ENCODE results near the gene DCP2. TPM values are rescaled to one million over a fixed set of nuclear protein-coding genes. Genes with fewer than 3 reads are reported as not detected.

DCP2 gene
- total RNA-seq, 4 donors from 2014 or later, result 15.7 to 26.7 (median 17.7) TPM

GRCh38 chr5:112971276-112971675, 5.3 kb upstream of the DCP2 start:
- TF ChIP-seq CTCF (IDR thresholded peaks at IDR 0.05) (no peak), POLR2AphosphoS5 (IDR thresholded peaks at IDR 0.05) (no peak)
- no peaks in the 10 kb centered on the region for H3K36me3 ChIP-seq
- 97% methylated on average over 4 of the region's 4 CpGs for WGBS
- intact Hi-C loops (cut with DNase I), result no loop called here
- no peaks in the 10 kb centered on the region for H3K27me3 ChIP-seq
- H3K4me1 ChIP-seq, result peaks cover 5 to 6% (median 6%) of the 10 kb centered on the region in 4 donors
- no peak overlapping the region for H3K4me3 ChIP-seq
- no peaks in the 10 kb centered on the region for H3K9me3 ChIP-seq
- H3K27ac ChIP-seq (replicated peaks in 1 of 4), result no peak overlapping the region
- no peak for DNase-seq (ENCODE audit: extremely low spot score)

GRCh38 chr5:112973036-112973435, 3.6 kb upstream of the DCP2 start:
- intact Hi-C loops (cut with DNase I), result no loop called here
- Histone ChIP-seq H3K27ac (replicated peaks in 1 of 4) (no peak overlapping the region), H3K36me3 (no peaks in the 10 kb centered on the region), H3K9me3 (no peaks in the 10 kb centered on the region), H3K4me3 (no peak overlapping the region), H3K4me1 (peaks cover 8 to 13% (median 10%) of the 10 kb centered on the region in 4 donors), H3K27me3 (no peaks in the 10 kb centered on the region)
- TF ChIP-seq POLR2A (IDR thresholded peaks at IDR 0.05; ENCODE audit: low read depth), result no peak
- TF ChIP-seq CTCF (IDR thresholded peaks at IDR 0.05), result no peak
- TF ChIP-seq POLR2AphosphoS5 (IDR thresholded peaks at IDR 0.05), result no peak
- TF ChIP-seq EP300 (IDR thresholded peaks at IDR 0.05), result no peak
- 81% methylated on average over 1 of the region's 1 CpG for WGBS
- no peak for DNase-seq (ENCODE audit: extremely low spot score)

DNA sequence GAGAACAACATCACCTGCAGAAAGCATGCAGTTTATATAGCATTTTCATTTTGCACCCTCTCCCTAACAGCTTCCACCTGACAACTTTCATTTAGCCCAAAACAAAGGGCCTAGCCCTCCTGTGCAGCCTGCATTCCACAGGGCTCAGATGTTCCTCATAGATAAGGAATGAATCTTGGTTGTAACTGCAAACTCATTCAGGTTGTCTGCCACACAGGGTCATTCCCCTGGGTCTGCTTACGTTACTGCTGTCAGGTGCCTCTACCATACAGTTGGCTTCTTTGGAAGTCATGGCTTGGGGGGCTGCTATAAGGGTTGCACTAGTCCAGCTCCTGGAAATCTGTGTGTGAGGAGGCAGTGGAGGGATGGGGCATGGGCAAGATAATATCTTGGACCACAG, 2.7 kb upstream of the DCP2 start:
- TF ChIP-seq CTCF (IDR thresholded peaks at IDR 0.05) (no peak), POLR2AphosphoS5 (IDR thresholded peaks at IDR 0.05) (no peak), EP300 (IDR thresholded peaks at IDR 0.05) (no peak), POLR2A (IDR thresholded peaks at IDR 0.05; ENCODE audit: low read depth) (no peak)
- DNase-seq (ENCODE audit: extremely low spot score), result no peak
- H3K4me3 ChIP-seq, result no peak overlapping the region
- intact Hi-C loops (cut with DNase I), result no loop called here
- peaks cover 13 to 21% (median 18%) of the 10 kb centered on the region in 4 donors for H3K4me1 ChIP-seq
- H3K9me3 ChIP-seq, result no peaks in the 10 kb centered on the region
- 78% methylated on average over 1 of the region's 1 CpG for WGBS
- H3K36me3 ChIP-seq, result no peaks in the 10 kb centered on the region
- H3K27ac ChIP-seq (replicated peaks in 1 of 4), result no peak overlapping the region
- H3K27me3 ChIP-seq, result no peaks in the 10 kb centered on the region

DNA sequence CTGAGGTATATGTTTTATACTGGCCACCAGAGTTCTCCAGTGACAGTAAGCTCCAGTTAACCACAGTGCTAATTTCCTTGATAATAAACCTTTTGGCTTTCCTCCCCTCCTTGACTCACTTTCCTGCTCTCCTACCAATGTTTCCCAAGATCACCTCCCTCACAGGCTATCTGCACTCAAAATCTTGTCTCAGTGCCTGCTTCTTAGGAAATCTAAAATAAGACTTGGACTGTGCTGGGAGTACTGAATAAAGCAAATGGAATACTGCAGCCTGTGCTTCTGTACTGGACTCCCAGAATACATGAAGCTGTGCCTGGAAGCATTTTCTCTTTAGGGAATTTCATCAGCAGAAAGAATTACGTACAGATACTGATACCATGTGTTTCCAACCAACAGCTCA, 1.7 kb upstream of the DCP2 start:
- Histone ChIP-seq H3K27ac (replicated peaks in 1 of 4) (no peak overlapping the region), H3K4me3 (no peak overlapping the region), H3K36me3 (no peaks in the 10 kb centered on the region), H3K9me3 (no peaks in the 10 kb centered on the region), H3K4me1 (peaks cover 13 to 30% (median 28%) of the 10 kb centered on the region in 4 donors), H3K27me3 (no peaks in the 10 kb centered on the region)
- DNase-seq (ENCODE audit: extremely low spot score), result no peak
- 83% methylated on average over 1 of the region's 1 CpG for WGBS
- intact Hi-C loops (cut with DNase I), result loop anchor here (5.0 kb wide), 1 partner anchor 48 kb away; no protein-coding TSS in a partner anchor
- TF ChIP-seq POLR2A (IDR thresholded peaks at IDR 0.05; ENCODE audit: low read depth) (no peak), CTCF (IDR thresholded peaks at IDR 0.05) (no peak), EP300 (IDR thresholded peaks at IDR 0.05) (no peak), POLR2AphosphoS5 (IDR thresholded peaks at IDR 0.05) (no peak)
